GF-D8 (cell line): Measurements from ENCODE around the gene ROCK2.

Experiments used
- DNase-seq: peaks from one replicate; lab custom pipeline; 2025; lab: John Stamatoyannopoulos, UW

Gene ROCK2

DNA sequence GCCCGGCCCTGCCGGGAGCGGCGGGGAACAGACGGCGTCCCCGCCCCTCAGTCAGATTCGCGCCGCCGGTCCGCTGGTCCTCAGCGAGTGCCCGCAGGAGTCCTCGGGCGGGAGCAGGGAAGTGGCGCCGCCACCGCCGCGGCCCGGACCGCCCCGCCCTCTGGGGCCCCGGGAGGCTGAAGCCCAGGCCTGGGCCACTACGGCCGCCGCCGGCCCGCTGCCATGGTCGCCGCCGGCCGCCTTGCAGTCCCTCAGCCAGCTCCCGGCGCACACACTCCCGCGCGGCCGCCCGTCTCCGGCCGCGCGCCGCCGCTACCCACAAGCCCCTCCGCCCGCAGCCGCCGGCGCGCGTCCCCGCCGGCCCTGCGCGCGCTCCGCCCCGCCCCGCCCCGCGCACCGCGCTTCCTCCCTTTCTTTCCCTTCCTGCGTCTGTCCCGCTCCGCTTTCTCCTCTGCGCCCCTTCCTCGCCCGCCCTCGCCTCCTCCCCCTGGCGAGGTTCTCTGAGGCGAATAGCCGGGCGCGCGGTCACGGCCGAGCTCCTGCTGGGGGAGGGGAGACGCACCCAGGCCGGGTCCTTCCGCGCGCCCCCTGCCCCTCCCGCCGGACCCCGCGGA is at the start of gene ROCK2:
Gene ROCK2 (minus strand): TSS at position 295 of the 614 bp plus-strand sequence. CDS start 500 bp downstream, outside the sequence.
- peak; percentile 63 for DNase-seq

DNA sequence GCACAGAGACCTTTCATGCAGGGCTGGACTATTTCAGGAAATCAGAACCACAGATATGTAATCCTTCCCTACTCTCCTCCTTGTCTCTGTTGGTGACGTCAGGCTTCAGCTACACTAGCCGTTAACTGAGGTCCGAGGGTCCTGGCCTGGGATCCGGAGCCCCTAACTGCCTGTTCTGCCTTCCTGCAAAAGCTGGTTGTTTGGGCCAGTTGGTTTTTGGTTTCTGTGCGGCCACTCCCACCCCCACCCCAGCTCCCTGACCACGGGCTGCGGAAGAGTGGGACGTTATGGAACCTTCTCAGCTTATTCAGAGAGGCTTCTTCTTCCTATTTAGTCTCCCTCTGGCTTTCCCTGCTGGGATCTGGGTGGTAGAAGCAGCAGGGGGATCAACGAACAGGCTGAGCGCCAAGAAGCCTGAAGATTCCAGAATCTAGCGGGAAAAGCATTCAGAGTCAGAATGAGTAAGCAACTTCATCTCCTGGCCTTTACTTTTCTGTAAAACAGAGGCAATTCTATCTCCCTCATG is 49.3 kb upstream of the ROCK2 start:
- DNase-seq = no peak

GRCh38 chr2:11391942-11392266 is 47.5 kb upstream of the ROCK2 start:
- DNase-seq = no peak

- DNase-seq = no peak
Measured at GRCh38 chr2:11390399-11390658, 45.9 kb upstream of the ROCK2 start.

DNA sequence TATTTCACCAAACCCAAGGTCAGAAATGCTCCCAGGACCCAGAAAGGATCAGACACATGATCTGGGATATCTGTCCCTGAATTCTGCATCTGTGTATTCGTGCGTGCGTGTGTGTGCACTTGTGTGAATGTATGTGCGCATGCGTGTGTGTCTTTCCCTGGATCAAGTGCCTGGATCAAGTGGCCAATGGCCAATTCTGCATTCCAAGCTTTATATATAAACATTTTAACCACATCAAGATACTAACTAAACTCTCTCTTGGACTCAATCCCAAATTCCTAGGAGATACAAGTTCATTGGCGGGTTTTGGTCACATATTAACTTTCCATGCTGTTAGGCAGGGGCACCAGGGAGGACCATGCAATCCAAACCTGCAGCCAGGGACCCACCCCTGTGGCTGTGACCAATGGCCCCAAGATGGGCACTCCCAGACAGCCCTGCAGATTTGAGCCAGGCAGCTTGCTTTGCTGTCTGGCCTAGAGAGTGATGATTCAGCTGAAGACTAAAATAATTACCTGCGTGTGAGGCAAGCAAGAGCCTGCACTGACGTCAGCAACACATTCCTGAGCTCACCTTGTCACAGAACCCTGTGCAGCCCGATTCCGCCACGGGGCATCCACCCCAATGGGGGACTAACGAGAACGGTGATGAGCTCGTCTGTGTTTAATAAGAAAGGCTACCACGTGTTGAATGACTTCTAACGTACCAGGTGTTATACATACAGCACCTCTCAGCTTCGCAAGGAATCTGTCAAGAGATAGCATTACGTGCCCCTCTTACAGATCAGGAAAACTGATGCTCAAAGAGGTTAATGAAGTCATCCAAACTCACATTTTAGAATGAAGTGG is 45.3 kb upstream of the ROCK2 start:
- DNase-seq = no peak

GRCh38 chr2:11389052-11389420 is 44.6 kb upstream of the ROCK2 start:
- DNase-seq = no peak

DNA sequence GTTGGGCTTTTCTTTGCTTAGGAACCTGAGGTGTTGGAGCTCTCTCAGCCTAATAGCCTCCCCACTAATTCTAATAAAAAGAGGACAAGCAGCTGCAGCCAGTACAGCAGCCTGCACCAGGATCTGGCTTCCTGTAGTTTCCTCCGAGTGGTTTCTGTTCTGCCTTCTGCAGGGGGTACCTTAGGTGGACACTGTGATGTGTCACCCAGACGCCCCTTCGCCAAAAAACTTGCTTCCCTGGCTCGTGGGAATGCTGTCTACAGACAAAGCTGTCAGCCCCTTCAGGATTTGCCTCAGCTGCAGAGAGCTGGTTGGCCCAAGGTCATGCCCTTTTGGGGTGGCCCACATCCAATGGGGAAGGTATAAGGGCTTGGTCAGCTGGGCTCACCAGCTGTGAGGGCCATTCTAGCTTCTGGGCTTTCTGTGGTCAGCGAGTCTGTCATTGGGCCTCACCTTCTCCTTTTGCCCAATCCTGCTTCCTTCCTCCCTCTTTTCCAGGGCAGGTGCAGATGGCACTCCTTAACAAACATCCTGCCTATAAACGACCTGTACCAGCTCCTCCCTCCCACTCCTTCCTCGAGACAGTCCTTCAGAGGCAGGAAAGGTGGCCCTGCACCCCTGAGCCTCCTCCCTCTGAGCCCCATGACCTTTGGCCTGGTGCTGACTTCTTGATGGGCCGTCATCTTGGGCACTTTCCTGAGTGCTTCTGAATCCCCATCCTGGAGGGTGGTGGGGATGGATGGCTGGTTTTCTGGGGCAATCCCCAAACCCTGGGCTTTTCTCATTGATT is 44.0 kb upstream of the ROCK2 start:
- DNase-seq = no peak

DNA sequence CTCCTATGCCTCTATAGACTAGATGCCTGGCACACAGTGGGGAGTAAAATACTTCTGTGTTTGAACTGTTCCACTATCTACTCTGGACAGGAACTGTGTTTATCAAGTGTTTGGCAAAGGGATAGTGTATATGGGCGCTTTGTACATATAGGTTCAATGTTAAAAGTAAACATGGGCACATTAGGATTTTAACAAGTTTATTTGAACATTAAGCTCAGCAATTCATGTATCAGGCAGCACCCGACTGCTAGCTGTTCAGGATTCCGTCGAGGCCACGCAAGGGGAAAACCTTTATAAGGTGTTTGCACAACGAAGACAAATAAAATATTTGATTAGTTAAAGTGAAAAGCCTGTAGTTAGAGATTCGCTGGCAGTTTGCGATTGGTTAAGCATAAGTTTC is 43.4 kb upstream of the ROCK2 start:
- DNase-seq = no peak

- no peak for DNase-seq
Measured at GRCh38 chr2:11387100-11387390, 42.6 kb upstream of the ROCK2 start.

- DNase-seq = no peak
Measured at GRCh38 chr2:11385847-11386246, 41.4 kb upstream of the ROCK2 start.

DNA sequence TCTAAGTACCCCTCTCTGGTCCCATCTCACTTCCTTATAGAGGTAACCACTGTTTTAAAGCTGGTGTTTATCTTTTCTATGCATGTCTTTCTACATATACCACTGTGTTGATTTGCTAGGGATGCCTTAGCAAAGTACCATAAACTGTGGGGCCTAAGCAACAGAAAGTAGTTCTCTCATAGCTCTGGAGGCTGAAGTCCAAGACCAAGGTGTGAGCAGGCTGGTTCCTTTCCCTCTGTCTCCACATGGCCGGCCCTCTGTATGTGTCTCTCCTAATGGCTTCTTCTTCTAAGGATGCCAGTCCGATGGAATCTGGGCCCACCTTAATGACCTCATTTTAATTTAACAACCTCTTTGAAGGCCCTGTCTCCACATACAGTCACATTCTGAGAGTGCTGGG is 40.8 kb upstream of the ROCK2 start:
- no peak for DNase-seq

GRCh38 chr2:11379558-11379957 is 35.1 kb upstream of the ROCK2 start:
- no peak for DNase-seq

GRCh38 chr2:11377928-11378545 is 33.6 kb upstream of the ROCK2 start:
- DNase-seq = no peak

DNA sequence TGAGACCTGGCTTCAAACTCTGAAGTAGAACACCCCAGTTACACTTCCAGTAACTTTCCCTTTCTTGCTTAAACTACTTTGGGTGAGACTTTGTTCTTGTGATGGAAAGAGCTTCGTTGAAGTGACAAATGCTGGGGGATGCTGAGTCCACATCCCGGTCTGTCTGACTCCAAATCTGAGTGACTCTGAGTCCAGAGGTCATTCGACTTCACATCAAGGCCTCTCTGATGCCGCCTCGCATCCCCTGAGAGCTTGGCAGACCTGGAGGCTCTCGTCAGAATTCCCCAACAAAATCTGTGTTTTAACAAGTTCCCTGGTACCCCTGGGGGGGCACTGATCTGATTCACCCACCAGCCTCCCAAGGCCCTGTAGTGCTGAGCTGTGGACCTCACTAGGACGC is 31.6 kb upstream of the ROCK2 start:
- DNase-seq = no peak

DNA sequence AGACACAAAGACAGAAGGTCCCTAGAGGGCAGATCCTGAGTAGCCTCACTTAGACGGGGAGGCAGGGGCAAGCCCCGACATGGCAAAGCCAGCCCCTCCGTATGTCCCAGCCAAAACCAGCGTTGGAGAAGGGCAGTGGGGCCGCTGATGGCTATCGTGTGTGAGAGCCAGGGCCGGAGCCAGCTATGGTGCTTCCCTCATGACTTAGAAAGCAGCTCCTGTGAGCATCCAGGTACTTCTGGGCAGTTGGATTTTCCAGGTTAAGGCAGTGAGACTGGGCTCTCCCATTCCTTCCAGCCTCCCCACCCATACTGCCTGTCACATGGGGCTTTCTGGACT is 31.2 kb upstream of the ROCK2 start:
- DNase-seq = no peak

GRCh38 chr2:11375025-11375688 is 30.7 kb upstream of the ROCK2 start:
- DNase-seq = no peak

DNA sequence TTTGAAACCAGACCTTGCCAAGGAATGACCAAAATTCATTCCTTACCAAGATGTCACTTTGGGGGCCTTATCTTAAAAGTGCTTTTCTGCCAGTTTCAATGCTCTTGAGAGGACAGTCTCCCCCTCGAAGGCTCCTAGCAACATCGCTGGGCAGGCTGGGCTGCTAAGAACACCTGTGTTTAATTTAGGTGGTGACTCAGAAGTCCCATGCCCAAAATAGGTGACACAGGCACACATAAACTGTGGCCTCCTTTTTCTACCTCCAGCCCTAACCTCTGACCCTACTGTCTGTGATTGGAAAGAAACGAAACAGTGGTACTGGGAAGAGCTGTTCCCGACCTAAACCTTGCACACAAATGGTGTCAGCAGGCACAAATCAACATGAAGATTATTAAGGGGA is 28.7 kb upstream of the ROCK2 start:
- DNase-seq = no peak

DNA sequence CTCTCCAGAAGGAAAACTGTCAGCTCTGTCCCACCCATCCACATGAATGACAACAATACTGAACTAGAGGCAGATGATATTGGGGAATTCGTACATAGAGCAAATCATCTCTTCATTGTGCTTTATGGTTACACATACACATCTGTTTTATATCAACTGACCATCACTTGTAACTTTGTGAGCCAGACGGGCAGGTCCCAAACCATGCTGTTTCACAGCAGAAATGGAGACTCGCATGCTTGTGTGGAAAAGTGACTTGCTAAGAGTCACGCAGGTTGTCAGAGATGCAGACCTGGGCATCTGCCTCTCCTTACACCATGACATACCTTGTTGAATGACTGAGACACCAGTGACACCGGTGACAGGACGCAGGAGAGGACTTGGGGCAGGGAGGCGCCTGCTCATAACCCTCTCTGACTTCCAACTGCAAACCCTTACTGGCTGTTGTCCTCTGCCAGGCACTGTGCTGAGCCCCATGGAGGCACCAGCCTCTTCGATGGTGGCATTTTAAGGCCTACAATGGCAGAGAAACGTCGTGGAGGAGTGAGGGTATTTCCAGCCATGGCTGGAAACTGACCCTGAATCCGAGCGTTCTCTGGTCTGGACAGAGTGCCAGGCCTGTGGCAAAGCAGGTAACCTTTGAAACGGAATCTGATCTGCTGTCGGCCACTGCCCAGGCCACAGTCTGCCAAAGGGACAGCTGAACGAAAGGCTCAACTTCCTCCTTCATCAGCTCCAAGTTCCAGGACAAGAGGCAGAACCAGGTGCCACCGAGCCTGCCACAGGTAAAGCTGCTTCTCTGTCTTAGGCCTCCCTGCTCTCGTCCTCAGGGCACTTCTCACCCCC is 26.9 kb upstream of the ROCK2 start:
- DNase-seq = no peak

GRCh38 chr2:11370377-11371091 is 26.1 kb upstream of the ROCK2 start:
- no peak for DNase-seq

- no peak for DNase-seq
Measured at GRCh38 chr2:11368059-11368572, 23.7 kb upstream of the ROCK2 start.
